T-helper 1 cell treated with Interleukin-12 subunit alpha and Interleukin-12 subunit beta and Interleukin-4 antibody, amounts not matched to agents 30 ng/mL and 1 ng/mL, for 36 hours (primary cell): Measurements from ENCODE around the gene HELZ. TPM values are rescaled to one million over a fixed set of nuclear protein-coding genes. Genes with fewer than 3 reads are reported as not detected.
"Not testable (repeated sequence)": the region's sequence is repeated elsewhere in the genome, so short reads cannot be mapped to it uniquely, and the experiment has no call there.

ENCODE experiments used
- intact Hi-C: fragments of 100-400 bp; cut with micrococcal nuclease; formaldehyde crosslinking; loops from one replicate; pipeline ENCODE4 v1.15.1; 2024
- total RNA-seq: library from RNA; stranded (reverse); gene quantifications from 2 replicates; pipeline ENCODE4 v1.2.3, GENCODE V29; 2022

HELZ gene
- total RNA-seq, 1 donor from 2014 or later, result 85.8 TPM

GRCh38 chr17:67055041-67055443 is 190.0 kb downstream of the HELZ start:
- intact Hi-C loops, result no loop called here

GRCh38 chr17:67054608-67055007 is 190.4 kb downstream of the HELZ start:
- intact Hi-C loops, result no loop called here

GRCh38 chr17:67054011-67054591 is 190.9 kb downstream of the HELZ start:
- intact Hi-C loops, result no loop called here

- intact Hi-C loops, result no loop called here
Observed at GRCh38 chr17:67053438-67054000, 191.5 kb downstream of the HELZ start.

GRCh38 chr17:67052720-67053437 is 192.1 kb downstream of the HELZ start:
- intact Hi-C loops, result no loop called here

GRCh38 chr17:67051837-67052236 is 193.2 kb downstream of the HELZ start:
- intact Hi-C loops, result no loop called here

GRCh38 chr17:67051155-67051538 is 193.8 kb downstream of the HELZ start:
- intact Hi-C loops, result no loop called here

- intact Hi-C loops, result no loop called here
Observed at GRCh38 chr17:67050471-67051154, 194.4 kb downstream of the HELZ start.

GRCh38 chr17:67050066-67050465 is 194.9 kb downstream of the HELZ start:
- intact Hi-C loops, result no loop called here

GRCh38 chr17:67049025-67049739 is 195.8 kb downstream of the HELZ start:
- intact Hi-C loops, result no loop called here

GRCh38 chr17:67047382-67047781 is 197.6 kb downstream of the HELZ start:
- intact Hi-C loops, result no loop called here

- intact Hi-C loops, result no loop called here
Observed at GRCh38 chr17:67046398-67046797, 198.6 kb downstream of the HELZ start.

- intact Hi-C loops, result no loop called here
Observed at GRCh38 chr17:67044940-67045339, 200.1 kb downstream of the HELZ start.

- intact Hi-C loops, result no loop called here
Observed at GRCh38 chr17:67044016-67044772, 200.8 kb downstream of the HELZ start, which contains the start of gene CACNG1. Gene CACNG1 (plus strand): TSS chr17:67044554. CDS start chr17:67044661, 107 bp downstream.

- intact Hi-C loops, result no loop called here
Observed at GRCh38 chr17:67043283-67043682, 201.7 kb downstream of the HELZ start.

GRCh38 chr17:67041941-67042899 is 202.8 kb downstream of the HELZ start:
- intact Hi-C loops, result no loop called here

- intact Hi-C loops, result no loop called here
Observed at GRCh38 chr17:67041531-67041930, 203.5 kb downstream of the HELZ start.

- intact Hi-C loops, result not testable (repeated sequence)
Observed at GRCh38 chr17:67041119-67041518, 203.9 kb downstream of the HELZ start.

GRCh38 chr17:67040652-67041051 is 204.3 kb downstream of the HELZ start:
- intact Hi-C loops, result no loop called here
